Astrocyte (in vitro differentiated cells and primary cell): ENCODE data around the gene CDC42BPG. TPM values are rescaled to one million over a fixed set of nuclear protein-coding genes. Genes with fewer than 3 reads are reported as not detected.
A peak's percentile ranks its signal among the peaks of the same experiment; 100 is the strongest.

Experiments
- DNase-seq: peaks from one replicate; pipeline ENCODE4 v3.0.0-alpha.2; 2010; ENCODE audit warnings: low read depth
- FAIRE-seq: peaks from 2 replicates; lab custom pipeline; 2011; peaks lifted over from hg19 to GRCh38; lab: Jason Lieb, UNC
- H2AFZ ChIP-seq: 2 replicates; pipeline ENCODE4 v1.6.0; 2012; ENCODE audit warnings: low read depth, low read length, inconsistent platforms
- H3K27ac ChIP-seq: 2 replicates; pipeline ENCODE4 v1.5.1; 2011; ENCODE audit warnings: low read depth, low read length, inconsistent platforms
- H3K27me3 ChIP-seq: 2 replicates; pipeline ENCODE4 v1.6.0; 2011; ENCODE audit warnings: low read length, inconsistent platforms; ENCODE audit not compliant: insufficient read depth
- H3K36me3 ChIP-seq: 2 replicates; pipeline ENCODE4 v1.5.1; 2011; ENCODE audit warnings: low read length, inconsistent platforms; ENCODE audit not compliant: insufficient read depth
- H3K4me1 ChIP-seq: 2 replicates; pipeline ENCODE4 v1.5.1; 2011; ENCODE audit warnings: low read length, inconsistent platforms; ENCODE audit not compliant: insufficient read depth
- H3K4me2 ChIP-seq: 2 replicates; pipeline ENCODE4 v1.6.0; 2012; ENCODE audit warnings: low read length, inconsistent platforms
- H3K4me3 ChIP-seq: 2 replicates; pipeline ENCODE4 v1.5.1; 2011; ENCODE audit warnings: low read depth, mild to moderate bottlenecking, low read length, inconsistent platforms; ENCODE audit not compliant: insufficient read depth
- H3K79me2 ChIP-seq: 2 replicates; pipeline ENCODE4 v1.6.0; 2012; ENCODE audit warnings: mild to moderate bottlenecking, low read length, inconsistent platforms; ENCODE audit not compliant: insufficient read depth
- H3K9ac ChIP-seq: 2 replicates; pipeline ENCODE4 v1.6.0; 2012; ENCODE audit warnings: mild to moderate bottlenecking, low read length, inconsistent platforms
- H3K9me3 ChIP-seq: 2 replicates; pipeline ENCODE4 v1.5.1; 2012; ENCODE audit warnings: low read depth, mild to moderate bottlenecking, low read length, inconsistent platforms; ENCODE audit not compliant: insufficient read depth
- H4K20me1 ChIP-seq: 2 replicates; pipeline ENCODE4 v1.6.0; 2012; ENCODE audit warnings: low read length, inconsistent platforms; ENCODE audit not compliant: insufficient read depth
- H3K27ac Mint-ChIP-seq: one replicate; pipeline ENCODE4 v1.8.0; 2021; ENCODE audit warnings: mild to moderate bottlenecking, mixed read lengths; ENCODE audit not compliant: unreplicated experiment
- H3K27me3 Mint-ChIP-seq: one replicate; pipeline ENCODE4 v1.8.0; 2021; ENCODE audit warnings: low read depth, mixed read lengths; ENCODE audit not compliant: unreplicated experiment
- H3K36me3 Mint-ChIP-seq: one replicate; pipeline ENCODE4 v1.8.0; 2021; ENCODE audit warnings: low read depth, mixed read lengths; ENCODE audit not compliant: unreplicated experiment
- H3K4me1 Mint-ChIP-seq: one replicate; pipeline ENCODE4 v1.8.0; 2021; ENCODE audit warnings: low read depth, mixed read lengths; ENCODE audit not compliant: unreplicated experiment
- H3K4me3 Mint-ChIP-seq: one replicate; pipeline ENCODE4 v1.8.0; 2021; ENCODE audit warnings: mild to moderate bottlenecking, moderate library complexity, mixed read lengths; ENCODE audit not compliant: unreplicated experiment
- H3K9me3 Mint-ChIP-seq: one replicate; pipeline ENCODE4 v1.8.0; 2021; ENCODE audit warnings: mild to moderate bottlenecking, mixed read lengths; ENCODE audit not compliant: unreplicated experiment
- EZH2 ChIP-seq: IDR thresholded peaks from 2 replicates; pipeline ENCODE4 v1.6.1; 2012; ENCODE audit warnings: mild to moderate bottlenecking, low read length, inconsistent platforms; ENCODE audit not compliant: insufficient read depth
- total RNA-seq: library from RNA; stranded (reverse); gene quantifications from 2 replicates; pipeline ENCODE4 v1.2.1, GENCODE V29; 2021
- TF ChIP-seq, protein P1 (sequence below): IDR thresholded peaks from 2 replicates; pipeline ENCODE4 v1.5.1; 2011; ENCODE audit warnings: low read depth, mild to moderate bottlenecking, inconsistent platforms, low read length, moderate library complexity; ENCODE audit not compliant: insufficient read depth

Gene CDC42BPG
- total RNA-seq, 1 donor from 2014 or later: 4.6 TPM

DNA sequence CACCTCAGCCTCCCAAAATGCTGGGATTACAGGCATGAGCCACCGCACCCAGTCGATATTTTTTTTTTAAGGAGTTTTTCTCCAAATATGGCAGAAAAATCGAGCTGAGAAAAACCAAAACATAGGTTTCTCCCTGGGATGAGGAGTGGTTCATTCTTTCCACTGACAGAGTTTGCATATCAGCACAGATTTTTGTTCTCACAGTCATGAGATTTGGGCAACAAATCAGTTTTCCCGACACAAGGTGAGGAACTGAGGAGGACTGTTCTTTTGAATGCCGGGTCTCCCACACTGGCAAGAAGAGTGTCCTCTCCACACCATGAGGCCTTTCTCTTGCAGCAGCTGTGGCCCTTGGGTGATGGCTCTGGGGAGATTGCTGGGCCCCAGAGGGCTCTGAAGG is 37.8 kb upstream of the CDC42BPG start:
- H3K4me1 Mint-ChIP-seq: peaks cover 8% of the 10 kb centered on the region
- H3K4me1 ChIP-seq: peaks cover 5% of the 10 kb centered on the region
- H3K27me3 ChIP-seq: no peaks in the 10 kb centered on the region
- no peak overlapping the region for H3K27ac Mint-ChIP-seq
- H3K4me2 ChIP-seq: no peak overlapping the region
- no peak overlapping the region for H3K4me3 ChIP-seq
- no peak overlapping the region for H3K27ac ChIP-seq
- H3K36me3 Mint-ChIP-seq: no peaks in the 10 kb centered on the region
- H3K4me3 Mint-ChIP-seq: no peak overlapping the region
- peaks cover 10% of the 10 kb centered on the region for H4K20me1 ChIP-seq
- no peak for FAIRE-seq
- no peaks in the 10 kb centered on the region for H3K9me3 ChIP-seq
- no peak overlapping the region for H3K9ac ChIP-seq
- peaks cover 11% of the 10 kb centered on the region for H3K79me2 ChIP-seq
- no peak for DNase-seq
- peaks cover 5% of the 10 kb centered on the region for H3K27me3 Mint-ChIP-seq
- H3K9me3 Mint-ChIP-seq: no peaks in the 10 kb centered on the region
- TF ChIP-seq, protein P1, sequence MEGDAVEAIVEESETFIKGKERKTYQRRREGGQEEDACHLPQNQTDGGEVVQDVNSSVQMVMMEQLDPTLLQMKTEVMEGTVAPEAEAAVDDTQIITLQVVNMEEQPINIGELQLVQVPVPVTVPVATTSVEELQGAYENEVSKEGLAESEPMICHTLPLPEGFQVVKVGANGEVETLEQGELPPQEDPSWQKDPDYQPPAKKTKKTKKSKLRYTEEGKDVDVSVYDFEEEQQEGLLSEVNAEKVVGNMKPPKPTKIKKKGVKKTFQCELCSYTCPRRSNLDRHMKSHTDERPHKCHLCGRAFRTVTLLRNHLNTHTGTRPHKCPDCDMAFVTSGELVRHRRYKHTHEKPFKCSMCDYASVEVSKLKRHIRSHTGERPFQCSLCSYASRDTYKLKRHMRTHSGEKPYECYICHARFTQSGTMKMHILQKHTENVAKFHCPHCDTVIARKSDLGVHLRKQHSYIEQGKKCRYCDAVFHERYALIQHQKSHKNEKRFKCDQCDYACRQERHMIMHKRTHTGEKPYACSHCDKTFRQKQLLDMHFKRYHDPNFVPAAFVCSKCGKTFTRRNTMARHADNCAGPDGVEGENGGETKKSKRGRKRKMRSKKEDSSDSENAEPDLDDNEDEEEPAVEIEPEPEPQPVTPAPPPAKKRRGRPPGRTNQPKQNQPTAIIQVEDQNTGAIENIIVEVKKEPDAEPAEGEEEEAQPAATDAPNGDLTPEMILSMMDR: no peak
- no peak for TF ChIP-seq EZH2
- no peak overlapping the region for H2AFZ ChIP-seq
- no peaks in the 10 kb centered on the region for H3K36me3 ChIP-seq

DNA sequence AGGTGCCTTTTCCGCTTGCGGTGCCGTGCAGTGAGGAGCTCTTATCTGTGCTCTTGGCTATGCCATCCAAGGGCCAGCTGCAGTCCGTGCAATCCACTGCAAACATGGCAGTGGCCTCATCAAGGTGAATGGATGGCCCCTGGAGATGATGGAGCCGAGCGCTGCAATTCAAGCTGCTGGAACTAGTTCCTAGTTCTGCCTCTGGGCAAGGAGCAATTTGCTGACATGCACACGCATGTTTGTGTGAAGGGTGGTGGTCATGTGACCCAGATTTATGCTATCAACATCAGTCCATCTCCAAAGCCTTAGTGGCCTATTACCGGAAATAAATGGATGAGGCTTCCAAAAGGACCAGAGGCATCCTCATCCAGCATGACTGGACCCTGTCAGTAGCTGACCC is 37.0 kb upstream of the CDC42BPG start:
- Histone ChIP-seq H3K9ac (no peak overlapping the region), H3K27ac (no peak overlapping the region), H3K27me3 (no peaks in the 10 kb centered on the region), H3K9me3 (no peaks in the 10 kb centered on the region), H3K79me2 (peaks cover 18% of the 10 kb centered on the region), H3K36me3 (no peaks in the 10 kb centered on the region), H2AFZ (no peak overlapping the region), H3K4me3 (no peak overlapping the region), H4K20me1 (peaks cover 17% of the 10 kb centered on the region), H3K4me1 (peaks cover 9% of the 10 kb centered on the region), H3K4me2 (no peak overlapping the region)
- Mint-ChIP-seq H3K4me3 (no peak overlapping the region), H3K27ac (no peak overlapping the region), H3K9me3 (no peaks in the 10 kb centered on the region), H3K36me3 (peaks cover 5% of the 10 kb centered on the region), H3K4me1 (peaks cover 8% of the 10 kb centered on the region), H3K27me3 (peaks cover 5% of the 10 kb centered on the region)
- FAIRE-seq (no peak), DNase-seq (no peak)
- no peak for TF ChIP-seq EZH2
- TF ChIP-seq, protein P1: no peak

DNA sequence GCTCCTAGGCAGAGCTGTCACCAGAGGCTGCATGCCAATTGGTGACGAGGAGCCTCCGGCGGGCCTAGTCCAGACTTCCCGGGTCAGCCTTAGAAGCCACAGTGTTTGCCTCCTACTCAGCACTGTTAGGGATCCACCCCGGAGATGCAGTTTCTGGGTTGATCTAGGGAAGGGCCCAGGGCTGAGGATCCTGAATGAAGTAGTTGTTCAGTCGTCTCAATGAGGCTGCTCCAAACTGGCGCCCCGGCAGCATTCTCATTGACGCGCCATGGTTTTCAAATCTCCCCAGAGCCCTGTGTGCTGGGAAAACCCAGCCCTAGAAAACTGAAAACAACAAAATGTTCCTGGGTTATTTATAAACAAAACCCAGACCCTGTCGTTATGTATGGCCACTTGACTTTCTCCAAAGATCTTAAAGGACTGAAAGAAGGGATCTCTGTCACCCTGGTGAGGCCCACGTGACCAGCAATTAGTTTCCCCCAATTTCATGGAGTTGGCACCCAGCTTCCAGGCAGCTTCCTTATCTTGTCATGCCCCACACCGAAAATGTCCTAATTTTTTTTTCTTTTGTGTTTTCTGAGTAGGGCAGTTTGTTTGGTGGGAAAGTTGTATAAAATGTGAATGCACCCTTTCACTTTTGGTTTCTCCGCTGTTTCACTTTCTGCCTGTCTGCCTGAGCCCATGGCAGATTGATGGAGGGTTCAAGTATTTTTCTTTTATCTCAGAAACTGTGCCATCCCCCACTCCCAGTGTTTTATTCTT is 36.0 kb upstream of the CDC42BPG start:
- H3K4me2 ChIP-seq: no peak overlapping the region
- DNase-seq (no peak), FAIRE-seq (no peak)
- no peaks in the 10 kb centered on the region for H3K36me3 ChIP-seq
- H3K27ac ChIP-seq: no peak overlapping the region
- Mint-ChIP-seq H3K27me3 (peaks cover 5% of the 10 kb centered on the region), H3K4me1 (peaks cover 10% of the 10 kb centered on the region), H3K4me3 (peak overlapping the region; percentile 34), H3K36me3 (peaks cover 12% of the 10 kb centered on the region), H3K9me3 (no peaks in the 10 kb centered on the region), H3K27ac (no peak overlapping the region)
- H3K9me3 ChIP-seq: no peaks in the 10 kb centered on the region
- peaks cover 28% of the 10 kb centered on the region for H4K20me1 ChIP-seq
- peaks cover 20% of the 10 kb centered on the region for H3K4me1 ChIP-seq
- H3K4me3 ChIP-seq: no peak overlapping the region
- peaks cover 29% of the 10 kb centered on the region for H3K79me2 ChIP-seq
- H3K27me3 ChIP-seq: no peaks in the 10 kb centered on the region
- TF ChIP-seq EZH2: no peak
- TF ChIP-seq, protein P1: no peak
- H2AFZ ChIP-seq: no peak overlapping the region
- H3K9ac ChIP-seq: no peak overlapping the region
